Thoracic aorta (tissue), 2 donors: ENCODE results near the gene OR4P4. TPM values are rescaled to one million over a fixed set of nuclear protein-coding genes. Genes with fewer than 3 reads are reported as not detected.

Source experiments
- ATAC-seq: fragments of 150-250 bp; one replicate; pipeline ENCODE4 v1.8.0; 2017; ENCODE audit warnings: low read depth; ENCODE audit not compliant: insufficient number of reproducible peaks, low FRiP score
- DNase-seq: peaks from one replicate; pipeline ENCODE4 v3.0.0-alpha.2; 2020; ENCODE audit warnings: low spot score
- H3K27ac ChIP-seq, 2 donors: fragments of 200-600 bp; sonication (generic); 1 replicate in 1 of 2; 2 replicates in 1 of 2; pipeline ENCODE4 v1.5.1; 2016; ENCODE audit warnings: mild to moderate bottlenecking in 2 of 2, moderate library complexity in 2 of 2
- H3K27me3 ChIP-seq: fragments of 200-600 bp; sonication (generic); replicated peaks from 2 replicates; pipeline ENCODE4 v1.6.0; 2016; ENCODE audit warnings: mild to moderate bottlenecking; ENCODE audit not compliant: insufficient read depth
- H3K36me3 ChIP-seq: fragments of 200-600 bp; sonication (generic); one replicate; pipeline ENCODE4 v1.5.1; 2016
- H3K4me1 ChIP-seq, 2 donors: fragments of 200-600 bp; sonication (generic); 1 replicate in 1 of 2; 2 replicates in 1 of 2; pipeline versions ENCODE4 v1.5.1 to v1.6.0; 2016; ENCODE audit warnings: low read depth in 2 of 2, mild to moderate bottlenecking in 1 of 2; ENCODE audit not compliant: control insufficient read depth in 1 of 2
- H3K4me3 ChIP-seq: fragments of 200-600 bp; sonication (generic); 2 replicates; pipeline ENCODE4 v1.5.1; 2016; ENCODE audit warnings: mild to moderate bottlenecking
- H3K9me3 ChIP-seq: fragments of 200-600 bp; sonication (generic); 2 replicates; pipeline ENCODE4 v1.5.1; 2016
- total RNA-seq, 2 donors: library from RNA; depleted of rRNA; stranded (reverse); fragments of >200 nt; gene quantifications; one replicate each; pipeline versions ENCODE4 v1.1.0 to v1.2.3, GENCODE V29; 2016
- TF ChIP-seq, protein P1 (sequence below): fragments of 200-600 bp; sonication (generic); IDR thresholded peaks from one replicate; pipeline ENCODE4 v1.5.1; 2019; ENCODE audit warnings: antibody characterized with exemption

Gene OR4P4
- total RNA-seq, 2 donors from 2014 or later: not detected

DNA sequence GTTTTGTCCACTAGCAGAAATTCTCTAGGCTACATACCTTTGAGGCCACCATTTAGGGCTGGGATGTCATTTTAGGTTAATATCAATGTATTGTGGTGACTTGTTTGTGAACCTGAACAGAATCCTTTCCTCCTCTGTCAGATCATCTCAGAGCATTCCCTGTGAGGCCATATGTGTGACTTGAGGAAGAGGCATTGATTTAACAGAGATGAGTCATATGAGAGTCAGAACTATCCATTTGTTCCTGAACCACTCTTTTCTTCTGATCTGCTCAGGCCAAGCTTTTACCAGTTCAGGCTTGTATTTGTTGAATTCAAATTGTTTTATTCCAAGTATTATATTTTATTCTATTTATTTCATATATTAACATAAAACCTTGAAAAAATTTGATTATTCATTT, 20.2 kb downstream of the OR4P4 start:
- Histone ChIP-seq H3K36me3 (no peaks in the 10 kb centered on the region), H3K4me3 (no peak overlapping the region), H3K4me1 (no peaks in the 10 kb centered on the region), H3K27ac (no peak overlapping the region), H3K27me3 (no peaks in the 10 kb centered on the region), H3K9me3 (no peaks in the 10 kb centered on the region)
- TF ChIP-seq, protein P1, sequence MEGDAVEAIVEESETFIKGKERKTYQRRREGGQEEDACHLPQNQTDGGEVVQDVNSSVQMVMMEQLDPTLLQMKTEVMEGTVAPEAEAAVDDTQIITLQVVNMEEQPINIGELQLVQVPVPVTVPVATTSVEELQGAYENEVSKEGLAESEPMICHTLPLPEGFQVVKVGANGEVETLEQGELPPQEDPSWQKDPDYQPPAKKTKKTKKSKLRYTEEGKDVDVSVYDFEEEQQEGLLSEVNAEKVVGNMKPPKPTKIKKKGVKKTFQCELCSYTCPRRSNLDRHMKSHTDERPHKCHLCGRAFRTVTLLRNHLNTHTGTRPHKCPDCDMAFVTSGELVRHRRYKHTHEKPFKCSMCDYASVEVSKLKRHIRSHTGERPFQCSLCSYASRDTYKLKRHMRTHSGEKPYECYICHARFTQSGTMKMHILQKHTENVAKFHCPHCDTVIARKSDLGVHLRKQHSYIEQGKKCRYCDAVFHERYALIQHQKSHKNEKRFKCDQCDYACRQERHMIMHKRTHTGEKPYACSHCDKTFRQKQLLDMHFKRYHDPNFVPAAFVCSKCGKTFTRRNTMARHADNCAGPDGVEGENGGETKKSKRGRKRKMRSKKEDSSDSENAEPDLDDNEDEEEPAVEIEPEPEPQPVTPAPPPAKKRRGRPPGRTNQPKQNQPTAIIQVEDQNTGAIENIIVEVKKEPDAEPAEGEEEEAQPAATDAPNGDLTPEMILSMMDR: no peak
- ATAC-seq (no peak), DNase-seq (no peak)

DNA sequence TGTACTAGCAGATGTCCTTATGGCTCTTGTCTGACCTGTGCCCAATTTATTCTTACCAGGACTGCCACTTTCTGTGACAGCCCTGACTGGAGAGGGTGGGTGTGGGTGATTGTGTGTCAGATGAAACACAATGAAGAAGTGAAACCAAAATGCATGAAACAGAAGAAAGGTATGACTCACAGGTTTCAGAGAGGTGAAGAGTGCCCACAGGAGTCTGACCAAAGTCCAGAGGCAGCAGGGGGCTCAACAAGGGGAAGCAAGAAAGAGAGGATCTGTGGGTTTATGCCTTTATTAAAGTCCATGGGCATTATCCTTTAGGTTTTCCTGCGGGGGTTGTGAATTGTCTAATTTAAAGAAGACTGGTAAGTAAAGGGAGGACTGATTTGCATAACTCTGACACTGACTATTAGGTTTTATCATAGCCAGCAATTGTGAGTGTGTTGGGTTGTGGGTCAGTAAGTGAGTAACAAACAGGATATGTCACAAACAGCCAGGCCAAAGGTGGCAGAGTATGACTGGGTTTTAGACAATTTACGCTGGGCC, 23.2 kb downstream of the OR4P4 start:
- ATAC-seq (no peak), DNase-seq (no peak)
- H3K4me3 ChIP-seq: no peak overlapping the region

DNA sequence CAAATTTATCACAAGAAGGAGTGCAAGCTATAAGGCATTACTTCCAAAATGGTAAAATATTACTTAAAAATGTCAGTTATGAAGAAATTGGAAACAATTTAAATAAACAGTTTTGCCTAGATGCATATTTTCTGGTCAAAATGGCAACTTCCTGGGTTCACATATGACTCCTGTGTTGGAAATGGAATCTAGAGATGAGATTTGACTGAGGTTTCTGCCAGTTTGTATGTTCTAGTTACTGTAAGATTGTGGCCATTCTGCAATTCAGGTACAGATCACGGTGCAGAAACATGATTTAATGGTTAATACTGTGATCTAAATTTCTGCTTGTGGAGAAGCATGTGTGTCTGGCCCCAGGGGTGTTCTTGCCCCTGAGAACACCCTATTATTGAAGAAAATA, 23.7 kb downstream of the OR4P4 start:
- Histone ChIP-seq H3K27ac (no peak overlapping the region), H3K4me3 (no peak overlapping the region), H3K36me3 (no peaks in the 10 kb centered on the region), H3K27me3 (no peaks in the 10 kb centered on the region), H3K4me1 (no peaks in the 10 kb centered on the region), H3K9me3 (no peaks in the 10 kb centered on the region)
- ATAC-seq (no peak), DNase-seq (no peak)
- TF ChIP-seq, protein P1: no peak

More for the DNA sequence above, 23.2 kb downstream of the OR4P4 start:
- Histone ChIP-seq H3K27me3 (no peaks in the 10 kb centered on the region), H3K36me3 (no peaks in the 10 kb centered on the region), H3K9me3 (no peaks in the 10 kb centered on the region), H3K4me1 (no peaks in the 10 kb centered on the region), H3K27ac (no peak overlapping the region)
- TF ChIP-seq, protein P1: no peak

DNA sequence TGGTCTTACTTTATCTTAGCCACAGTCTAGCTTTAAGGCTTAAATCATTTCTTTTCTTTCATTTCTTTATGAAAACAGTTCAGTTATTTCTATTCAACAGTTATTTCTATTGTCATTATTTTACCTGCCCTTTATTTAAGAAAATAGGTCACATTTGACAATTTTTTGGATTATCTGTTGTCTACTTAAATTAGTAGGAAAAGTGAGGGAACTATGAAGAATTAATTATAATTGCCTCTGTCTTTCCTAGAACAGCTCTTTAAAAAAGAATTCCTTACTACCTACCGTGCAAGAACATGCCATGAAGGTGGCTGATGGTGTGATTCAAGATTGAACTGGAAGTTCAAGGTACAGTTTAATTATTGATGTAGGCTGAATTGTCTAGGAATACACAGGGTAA, 27.0 kb downstream of the OR4P4 start, which contains the start of gene OR4C6:
TSS of gene OR4C6 (plus strand) at position 301 of the 400 bp plus-strand sequence. CDS start 2,966 bp downstream, outside the sequence.
- ATAC-seq (no peak), DNase-seq (no peak)
- TF ChIP-seq, protein P1: no peak
- H3K4me3 ChIP-seq: no peak within 1 kb of the TSS
- H3K27me3 ChIP-seq: no peaks in the 10 kb centered on the region
- H3K27ac ChIP-seq: no peak within 1 kb of the TSS
- H3K36me3 ChIP-seq: no peaks in the 10 kb centered on the region
- H3K4me1 ChIP-seq: no peaks in the 10 kb centered on the region
- no peaks in the 10 kb centered on the region for H3K9me3 ChIP-seq

DNA sequence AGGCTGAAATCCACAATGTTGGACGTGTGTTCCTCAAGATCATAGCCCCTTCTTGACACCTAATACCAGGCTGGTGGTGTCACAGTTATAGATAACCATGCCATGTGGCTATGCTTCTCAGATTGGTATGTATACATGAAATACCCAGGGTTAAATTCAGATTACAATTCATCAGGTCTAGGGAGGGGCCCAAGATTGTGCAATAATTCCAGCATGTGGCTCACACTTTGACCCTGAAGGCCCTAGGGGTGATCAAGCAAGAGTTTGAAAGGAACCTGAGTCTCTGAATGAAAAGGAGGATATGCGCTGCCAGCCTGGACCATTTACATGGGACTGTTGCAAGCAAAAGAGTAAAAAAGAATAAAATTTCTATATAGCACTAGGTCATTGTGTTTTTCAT, 34.5 kb downstream of the OR4P4 start:
- H3K36me3 ChIP-seq: no peaks in the 10 kb centered on the region
- H3K9me3 ChIP-seq: no peaks in the 10 kb centered on the region
- H3K4me3 ChIP-seq: no peak overlapping the region
- no peak for ATAC-seq
- no peaks in the 10 kb centered on the region for H3K4me1 ChIP-seq
- H3K27me3 ChIP-seq: no peaks in the 10 kb centered on the region
- no peak overlapping the region for H3K27ac ChIP-seq
- no peak for DNase-seq
- TF ChIP-seq, protein P1: no peak
